AG04449 (cell line): Measurements from ENCODE around the gene OR4D2.

Experiments used
- CTCF ChIA-PET: fragments of 350-600 bp; formaldehyde crosslinking; extraction: SDS; loops from one replicate; lab custom pipeline; 2021; ENCODE audit warnings: antibody characterized with exemption; lab: Yijun Ruan, JAX
- POLR2A ChIA-PET: fragments of 400-600, 350-600 bp; formaldehyde crosslinking; extraction: SDS; loops from one replicate; lab custom pipeline; 2020; ENCODE audit warnings: antibody characterized with exemption, inconsistent platforms; lab: Yijun Ruan, JAX
- DNase-seq: peaks from one replicate; pipeline ENCODE4 v3.0.0-alpha.2; 2010; ENCODE audit warnings: low read depth, low spot score
- H3K4me3 ChIP-seq: 2 replicates; pipeline ENCODE4 v1.5.1; 2011; ENCODE audit warnings: low read depth, mild to moderate bottlenecking, control low read depth, low read length
- TF ChIP-seq, protein P1 (sequence below): IDR thresholded peaks from one replicate; pipeline ENCODE4 v1.5.1; 2011; ENCODE audit warnings: mild to moderate bottlenecking, moderate library complexity, low read length, control low read depth, inconsistent platforms; ENCODE audit not compliant: insufficient read depth; ENCODE audit errors: missing control alignments

OR4D2 gene

GRCh38 chr17:58184308-58184985, 17.7 kb downstream of the OR4D2 start:
- ChIA-PET POLR2A (no interaction called here), CTCF (no interaction called here)
- no peak overlapping the region for H3K4me3 ChIP-seq
- TF ChIP-seq, protein P1, sequence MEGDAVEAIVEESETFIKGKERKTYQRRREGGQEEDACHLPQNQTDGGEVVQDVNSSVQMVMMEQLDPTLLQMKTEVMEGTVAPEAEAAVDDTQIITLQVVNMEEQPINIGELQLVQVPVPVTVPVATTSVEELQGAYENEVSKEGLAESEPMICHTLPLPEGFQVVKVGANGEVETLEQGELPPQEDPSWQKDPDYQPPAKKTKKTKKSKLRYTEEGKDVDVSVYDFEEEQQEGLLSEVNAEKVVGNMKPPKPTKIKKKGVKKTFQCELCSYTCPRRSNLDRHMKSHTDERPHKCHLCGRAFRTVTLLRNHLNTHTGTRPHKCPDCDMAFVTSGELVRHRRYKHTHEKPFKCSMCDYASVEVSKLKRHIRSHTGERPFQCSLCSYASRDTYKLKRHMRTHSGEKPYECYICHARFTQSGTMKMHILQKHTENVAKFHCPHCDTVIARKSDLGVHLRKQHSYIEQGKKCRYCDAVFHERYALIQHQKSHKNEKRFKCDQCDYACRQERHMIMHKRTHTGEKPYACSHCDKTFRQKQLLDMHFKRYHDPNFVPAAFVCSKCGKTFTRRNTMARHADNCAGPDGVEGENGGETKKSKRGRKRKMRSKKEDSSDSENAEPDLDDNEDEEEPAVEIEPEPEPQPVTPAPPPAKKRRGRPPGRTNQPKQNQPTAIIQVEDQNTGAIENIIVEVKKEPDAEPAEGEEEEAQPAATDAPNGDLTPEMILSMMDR: no peak
- DNase-seq: peak; percentile 9

- TF ChIP-seq, protein P1: no peak
- no peak for DNase-seq
- CTCF ChIA-PET: no interaction called here
- POLR2A ChIA-PET: no interaction called here
- H3K4me3 ChIP-seq: no peak overlapping the region
These were observed 18.4 kb downstream of the OR4D2 start for GRCh38 chr17:58184986-58185761.

DNA sequence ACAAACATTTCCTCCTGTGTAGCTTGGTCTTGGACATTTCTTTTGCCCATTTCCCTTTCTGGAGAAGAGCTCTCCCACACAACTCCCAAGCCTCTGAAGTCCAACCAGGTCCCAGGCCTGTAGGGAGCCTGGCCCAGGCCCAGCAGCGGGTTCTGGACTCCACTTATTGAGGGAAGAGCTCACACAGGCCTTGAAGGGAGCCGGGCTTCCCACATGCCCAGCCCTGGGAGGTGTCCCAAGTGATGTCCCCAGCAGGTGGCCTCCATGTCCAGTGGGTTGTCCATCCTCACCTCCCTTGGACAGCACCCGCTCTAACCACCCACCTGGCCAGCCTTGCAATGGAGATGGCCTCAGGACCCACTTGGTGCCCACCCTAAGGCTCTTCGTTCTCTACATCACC, 19.8 kb downstream of the OR4D2 start:
- ChIA-PET CTCF (no interaction called here), POLR2A (no interaction called here)
- no peak for DNase-seq
- TF ChIP-seq, protein P1: no peak
- H3K4me3 ChIP-seq: no peak overlapping the region

- TF ChIP-seq, protein P1: no peak
- ChIA-PET CTCF (no interaction called here), POLR2A (no interaction called here)
- no peak overlapping the region for H3K4me3 ChIP-seq
- DNase-seq: no peak
These were observed 20.3 kb downstream of the OR4D2 start for GRCh38 chr17:58187063-58187462.

DNA sequence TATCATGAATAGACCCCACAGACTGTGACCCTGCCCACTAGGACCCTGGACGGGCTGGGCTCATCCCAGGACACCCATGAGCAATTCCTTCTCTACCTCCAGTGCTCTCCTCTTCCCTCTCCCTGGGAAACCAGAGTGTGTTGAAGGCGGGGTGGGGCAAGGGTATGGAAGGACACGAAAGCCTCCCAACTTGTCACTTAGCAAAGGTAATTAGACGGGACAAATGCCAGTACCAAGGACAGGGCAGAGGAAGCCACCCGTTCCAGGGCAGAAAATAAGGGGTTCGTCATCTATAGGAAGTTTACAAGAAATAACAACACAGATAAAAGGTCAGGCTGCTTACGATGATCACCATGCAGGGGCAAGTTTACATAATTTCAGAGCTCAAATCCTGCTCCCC, 20.9 kb downstream of the OR4D2 start:
- ChIA-PET CTCF (no interaction called here), POLR2A (no interaction called here)
- TF ChIP-seq, protein P1: no peak
- no peak for DNase-seq
- H3K4me3 ChIP-seq: no peak overlapping the region

DNA sequence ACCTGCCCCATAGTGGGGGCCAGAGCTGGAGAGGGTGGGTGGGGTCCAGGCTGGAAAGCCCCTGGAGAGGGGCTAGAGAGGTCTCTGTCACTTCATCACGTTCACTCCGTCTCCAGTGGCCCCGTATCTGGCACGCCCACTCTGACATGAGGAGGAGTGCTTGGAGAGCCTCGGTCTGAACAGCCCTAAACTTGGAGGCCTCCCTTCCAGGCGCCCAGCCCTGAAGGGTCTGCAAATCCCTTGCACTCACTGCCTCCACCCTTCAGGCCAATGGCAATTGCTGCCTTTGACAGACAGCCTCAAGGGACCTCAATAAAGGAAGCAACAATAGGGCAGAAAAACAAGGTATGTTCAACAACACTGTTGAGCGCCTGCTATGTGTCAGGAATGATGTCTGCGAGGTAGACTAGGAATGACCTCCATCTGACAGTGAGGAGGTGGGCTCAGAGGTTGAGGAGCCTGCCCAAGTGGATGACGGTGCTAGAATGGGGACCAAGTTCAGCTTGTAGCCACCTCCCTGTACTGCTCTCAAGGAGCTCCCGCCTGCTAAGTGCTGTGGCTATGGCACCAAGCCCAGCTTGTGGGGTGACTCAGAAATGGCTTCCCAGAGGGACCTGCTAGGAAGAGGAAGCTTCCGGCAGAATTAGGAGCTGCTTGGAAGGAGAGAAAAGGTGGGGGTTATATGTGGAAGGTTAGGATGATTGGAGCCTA, 22.8 kb downstream of the OR4D2 start:
- ChIA-PET POLR2A (no interaction called here), CTCF (interaction anchor here (0.9 kb wide), 1 partner anchor 10 kb away, joined by 4 read pairs; no protein-coding TSS in a partner anchor)
- H3K4me3 ChIP-seq: no peak overlapping the region
- TF ChIP-seq, protein P1: no peak
- peak; percentile 28 for DNase-seq
